Activated gamma-delta T cell treated with anti-CD3 and anti-CD28 coated beads, Interleukin-2, amount 50 U/mL, for 16 hours (primary cell): ENCODE measurements around the gene CYSRT1.
A peak's percentile ranks its signal among the peaks of the same experiment; 100 is the strongest.

Experiments used
- DNase-seq: peaks from one replicate; pipeline ENCODE4 v3.0.0-alpha.2; 2020; ENCODE audit warnings: low read depth

CYSRT1 gene

DNA sequence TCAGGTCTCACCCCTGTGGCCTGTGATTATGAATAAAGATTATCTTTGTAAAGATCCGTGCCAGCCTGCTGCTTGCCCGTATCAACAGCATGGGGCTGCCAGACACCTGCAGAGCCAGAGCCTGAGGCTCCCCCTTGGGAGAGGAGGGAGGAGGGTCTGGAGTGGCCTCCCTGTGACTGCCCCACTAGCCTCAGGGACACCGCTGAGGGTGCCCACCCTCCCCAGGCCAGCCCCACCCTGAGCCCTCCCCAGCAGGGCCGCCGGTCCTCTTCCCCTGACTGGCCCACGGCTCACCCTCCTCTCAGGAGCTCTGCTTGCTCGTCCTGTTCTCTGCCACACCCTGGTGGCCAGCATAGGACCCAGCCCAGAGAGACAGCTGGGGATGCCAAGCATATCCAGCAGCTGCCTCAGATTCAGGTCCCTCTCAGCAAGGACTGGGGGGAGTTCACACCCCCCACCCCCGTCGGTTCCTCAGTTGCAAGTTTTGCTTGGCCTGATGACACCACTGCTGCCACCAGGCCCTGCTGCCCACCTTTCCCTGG is 34.6 kb upstream of the CYSRT1 start:
- DNase-seq, result no peak

GRCh38 chr9:137191245-137191644 is 33.7 kb upstream of the CYSRT1 start:
- DNase-seq, result no peak

- no peak for DNase-seq
Measured at GRCh38 chr9:137191691-137192447, 33.1 kb upstream of the CYSRT1 start.

DNA sequence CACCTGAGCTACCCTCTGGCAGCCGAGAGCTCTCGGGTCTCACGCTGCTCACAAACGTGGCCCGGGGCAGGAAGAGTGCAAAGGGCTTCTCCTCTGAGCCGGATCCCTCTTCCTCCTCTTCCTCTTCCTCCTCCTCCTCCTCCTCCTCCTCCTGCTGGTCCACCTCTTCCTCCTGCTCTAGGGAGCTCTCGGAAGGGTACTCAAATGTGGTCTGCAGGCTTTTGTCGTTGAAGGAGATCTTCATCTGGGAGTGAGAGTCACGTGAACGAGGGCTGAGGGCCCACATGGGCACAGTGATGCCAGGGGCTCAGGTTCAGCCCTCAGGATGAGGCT is 32.6 kb upstream of the CYSRT1 start:
- DNase-seq, result no peak

GRCh38 chr9:137192859-137193258 is 32.1 kb upstream of the CYSRT1 start:
- no peak for DNase-seq

GRCh38 chr9:137193771-137194170 is 31.2 kb upstream of the CYSRT1 start:
- DNase-seq, result no peak

GRCh38 chr9:137194388-137194787 is 30.6 kb upstream of the CYSRT1 start:
- no peak for DNase-seq

DNA sequence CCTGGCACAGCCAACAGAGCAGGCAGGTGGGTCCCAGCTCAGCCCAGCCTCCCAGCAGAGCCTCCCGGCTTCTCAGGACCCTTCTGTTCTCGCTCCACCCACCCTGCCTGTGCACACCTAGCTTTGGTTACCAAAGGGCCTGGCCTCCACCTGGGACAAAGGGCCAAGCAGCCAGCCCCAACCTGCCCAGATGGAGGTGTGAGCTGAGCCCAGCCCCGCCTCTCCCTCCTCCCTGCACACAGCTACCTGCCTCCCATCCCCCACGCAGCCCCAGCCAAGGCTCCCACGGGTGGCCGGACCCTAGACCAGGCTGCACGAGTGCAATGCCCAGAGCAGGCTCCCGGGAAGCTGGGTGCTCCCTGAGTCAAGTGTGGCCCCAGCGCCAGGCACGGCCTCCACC is 30.1 kb upstream of the CYSRT1 start:
- DNase-seq, result no peak

- no peak for DNase-seq
Measured at GRCh38 chr9:137195525-137196220, 29.3 kb upstream of the CYSRT1 start.

DNA sequence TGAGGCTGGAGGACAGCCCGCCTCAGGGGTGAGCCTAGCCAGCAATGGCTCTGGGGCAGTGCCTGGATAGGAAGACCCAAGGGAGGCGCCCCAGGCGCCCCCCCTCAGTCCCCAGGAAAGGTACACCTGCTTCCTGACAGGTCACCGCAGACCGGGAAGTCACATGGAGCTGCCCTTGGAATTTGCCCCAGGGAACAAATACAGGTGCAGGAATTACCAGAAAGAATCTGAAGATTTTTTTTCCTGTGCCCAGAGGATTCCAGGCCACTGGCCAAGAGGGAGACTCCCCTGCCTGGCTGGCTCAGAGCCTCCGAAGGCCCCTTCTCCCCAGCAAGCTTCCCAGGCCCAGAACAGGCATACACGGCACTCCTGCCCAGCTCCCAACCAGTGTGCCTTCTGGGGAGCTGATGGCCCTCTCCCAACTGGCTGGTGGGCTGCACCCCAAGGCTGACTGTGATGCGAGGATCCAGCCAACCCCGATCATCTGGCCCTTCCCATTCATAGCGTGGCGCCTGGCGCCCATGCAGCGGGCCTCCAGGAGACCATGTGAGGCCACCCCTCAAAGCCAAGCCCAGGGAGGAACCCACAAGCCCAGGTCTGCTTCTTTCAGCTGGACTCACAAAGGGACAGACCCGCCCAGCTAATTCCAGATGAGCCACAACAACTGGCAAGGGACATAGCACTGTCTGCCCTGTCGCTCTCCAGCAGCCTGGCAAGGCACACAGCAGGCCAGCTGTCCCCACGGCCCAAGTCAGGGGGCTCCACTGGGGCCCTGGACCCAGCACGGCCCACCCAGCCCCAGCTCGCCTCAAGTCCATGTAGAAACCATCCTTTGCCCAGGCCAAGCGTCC is 26.7 kb upstream of the CYSRT1 start:
- no peak for DNase-seq

- no peak for DNase-seq
Measured at GRCh38 chr9:137198902-137199283, 26.1 kb upstream of the CYSRT1 start.

- DNase-seq, result no peak
Measured at GRCh38 chr9:137199411-137200121, 25.4 kb upstream of the CYSRT1 start.

DNA sequence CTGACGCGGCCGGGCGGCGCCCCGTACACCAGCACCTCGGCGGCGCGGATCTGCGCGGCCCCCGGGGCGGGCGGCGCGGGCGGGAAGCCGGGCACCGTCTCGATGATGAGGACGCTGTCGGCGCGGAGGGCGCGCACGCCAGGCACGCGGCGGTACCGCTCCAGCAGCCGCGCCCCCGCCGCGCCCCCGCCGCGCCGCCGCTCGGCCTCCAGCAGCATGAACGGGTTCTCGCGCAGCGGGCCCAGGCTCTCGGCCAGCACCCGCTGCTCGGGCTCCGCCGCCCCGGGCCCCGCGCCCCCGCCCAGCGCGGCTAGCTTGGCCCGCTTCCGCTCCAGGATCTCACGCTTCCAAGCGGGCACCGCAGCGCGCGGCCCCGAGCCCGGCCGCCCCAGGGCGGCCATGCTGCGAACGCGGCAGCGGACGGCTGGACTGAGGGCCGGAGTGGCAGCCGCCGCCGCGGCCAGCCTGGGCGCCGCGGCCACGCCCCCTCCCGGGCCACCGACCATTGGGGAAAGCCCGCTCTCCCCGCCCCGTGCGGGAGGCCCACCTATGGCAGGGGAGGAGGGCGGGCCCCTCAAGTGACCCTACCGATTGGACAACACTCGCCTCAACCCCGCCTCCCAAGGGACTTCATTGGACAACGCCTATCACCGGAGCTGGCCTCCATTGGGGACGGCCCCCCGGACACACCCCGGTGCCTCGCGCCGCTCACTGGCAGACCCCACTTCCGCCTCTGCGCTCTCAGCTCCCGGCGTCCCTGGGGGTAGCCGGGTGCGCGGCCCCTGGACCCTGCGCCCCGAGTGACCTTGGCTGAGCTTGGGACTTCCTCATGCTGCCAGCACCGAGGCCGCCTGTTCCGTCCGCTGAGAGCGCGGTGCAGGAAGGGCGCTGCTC is 24.4 kb upstream of the CYSRT1 start, which contains the start of gene TPRN:
Gene TPRN, minus strand, starts transcription at position 431 of the 894 bp plus-strand sequence. Its CDS starts 30 bp downstream, at position 401.
- DNase-seq, result peak; percentile 99

DNA sequence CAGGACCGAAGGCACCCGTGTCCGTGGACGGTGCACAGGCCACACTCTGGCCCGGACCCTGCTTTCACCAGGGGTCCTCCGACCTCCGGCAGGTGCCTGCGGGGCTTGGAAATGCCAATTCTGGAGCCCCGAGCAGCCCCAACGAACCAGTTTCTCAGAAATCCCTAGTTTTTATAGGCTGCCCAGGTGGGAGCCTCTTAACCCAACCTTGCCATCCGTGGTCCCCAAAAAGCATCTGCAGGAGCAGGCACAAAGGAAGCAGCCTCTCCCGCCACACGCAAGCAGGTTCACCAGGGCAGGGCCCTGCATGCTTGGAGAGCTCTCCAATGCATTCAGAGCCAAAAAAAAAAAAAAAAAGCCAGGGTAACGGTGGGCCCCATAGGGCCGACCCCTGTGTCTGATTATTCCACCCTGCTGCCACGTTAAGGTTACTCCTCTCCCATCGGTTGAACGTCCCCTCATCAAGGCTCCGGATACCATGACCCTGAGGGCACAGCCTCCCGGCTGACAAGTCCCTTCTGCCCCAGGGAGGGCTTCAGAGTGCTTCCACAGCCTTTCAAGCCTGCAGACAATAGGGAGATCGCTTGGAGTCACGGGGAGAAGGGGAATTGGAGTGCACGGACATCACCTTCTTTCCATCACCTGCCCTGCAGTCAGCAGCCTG is 23.6 kb upstream of the CYSRT1 start:
- DNase-seq, result no peak

GRCh38 chr9:137202966-137203365 is 22.0 kb upstream of the CYSRT1 start:
- DNase-seq, result no peak

- no peak for DNase-seq
Measured at GRCh38 chr9:137204731-137205125, 20.2 kb upstream of the CYSRT1 start.

DNA sequence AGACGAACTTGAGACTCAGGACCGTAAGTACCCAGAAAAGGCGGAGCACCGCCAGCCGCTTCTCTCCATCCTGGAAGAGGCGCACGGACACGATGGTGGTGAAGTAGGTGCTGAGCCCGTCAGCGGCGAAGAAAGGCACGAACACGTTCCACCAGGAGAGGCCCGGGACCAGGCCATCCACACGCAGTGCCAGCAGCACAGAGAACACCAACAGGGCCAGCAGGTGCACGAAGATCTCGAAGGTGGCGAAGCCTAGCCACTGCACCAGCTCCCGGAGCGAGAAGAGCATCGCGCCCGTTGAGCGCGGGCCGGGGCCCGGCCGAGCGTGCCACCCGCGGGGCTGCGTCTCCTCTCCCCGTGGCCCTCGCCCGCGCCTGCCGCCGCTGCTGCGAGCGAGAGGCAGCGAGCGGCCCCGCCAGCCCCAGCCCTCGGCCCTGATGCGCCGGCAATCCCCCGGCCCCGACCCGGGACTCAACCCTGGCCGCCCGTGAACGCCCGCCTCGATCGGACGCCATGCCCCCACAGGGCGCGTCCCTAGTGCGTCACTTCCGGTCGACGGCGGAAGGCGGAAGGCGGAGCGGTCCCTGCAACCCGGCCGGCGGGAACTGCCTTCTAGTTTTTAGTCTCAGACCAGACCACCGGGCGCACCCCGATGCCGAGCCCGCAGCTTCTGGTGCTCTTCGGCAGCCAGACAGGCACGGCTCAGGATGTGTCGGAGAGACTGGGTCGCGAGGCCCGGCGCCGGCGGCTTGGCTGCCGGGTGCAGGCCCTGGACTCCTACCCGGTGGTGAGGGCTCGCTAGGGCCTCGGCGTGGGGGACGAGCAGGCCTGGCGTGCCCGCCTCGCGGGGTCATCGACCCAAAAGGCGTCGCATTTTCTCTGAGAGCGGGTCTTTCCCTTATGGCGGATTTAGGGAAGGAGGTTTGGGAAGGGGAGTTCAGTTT is 19.6 kb upstream of the CYSRT1 start, which contains the start of the genes NDOR1 and TMEM203:
Gene NDOR1, plus strand, starts transcription at position 575 of the 944 bp plus-strand sequence. Its CDS starts 78 bp downstream, at position 653.
Gene TMEM203, minus strand, starts transcription at position 523 of the 944 bp plus-strand sequence. Its CDS starts 234 bp downstream, at position 289.
- peak; percentile 91 for DNase-seq

DNA sequence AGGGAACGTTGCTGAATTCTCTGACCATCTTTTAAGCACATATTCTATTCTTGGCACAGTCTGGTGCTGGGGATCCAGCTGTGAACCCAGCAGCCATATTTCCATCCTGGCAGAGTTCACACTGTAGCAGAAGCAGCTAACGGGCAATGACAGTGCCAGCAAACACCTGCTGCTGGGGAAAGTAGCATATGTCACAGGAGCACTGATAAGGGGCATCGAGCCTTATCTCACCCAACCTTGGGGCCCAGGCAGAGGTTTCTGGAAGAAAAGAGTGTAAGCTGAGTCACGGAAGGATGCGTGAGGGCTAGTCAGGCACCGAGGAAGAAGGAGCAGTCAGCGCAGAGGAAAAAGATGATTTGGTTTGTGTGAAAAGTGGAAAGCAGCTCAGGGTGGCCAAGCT is 18.4 kb upstream of the CYSRT1 start:
- DNase-seq, result no peak

- DNase-seq, result no peak
Measured at GRCh38 chr9:137211532-137211931, 13.4 kb upstream of the CYSRT1 start.
